ENCODE measurements around the gene RECQL5.

The RECQL5 gene

GRCh38 chr17:75664099-75664549 is 2.8 kb downstream of the RECQL5 start:
- no peak overlapping the region for H3K4me3 ChIP-seq (ENCODE audit: low read depth, low read length)
- no peak for TF ChIP-seq CTCF (IDR thresholded peaks at IDR 0.05; ENCODE audit: low read depth, low read length)

- no peak for TF ChIP-seq CTCF (IDR thresholded peaks at IDR 0.05; ENCODE audit: low read depth, low read length)
- H3K4me3 ChIP-seq (ENCODE audit: low read depth, low read length): no peak overlapping the region
Observed at GRCh38 chr17:75662511-75662910, 4.4 kb downstream of the RECQL5 start.

GRCh38 chr17:75661531-75661930 is 5.4 kb downstream of the RECQL5 start:
- TF ChIP-seq CTCF (IDR thresholded peaks at IDR 0.05; ENCODE audit: low read depth, low read length): no peak
- no peak overlapping the region for H3K4me3 ChIP-seq (ENCODE audit: low read depth, low read length)

- no peak for TF ChIP-seq CTCF (IDR thresholded peaks at IDR 0.05; ENCODE audit: low read depth, low read length)
- H3K4me3 ChIP-seq (ENCODE audit: low read depth, low read length): no peak overlapping the region
Observed at GRCh38 chr17:75658237-75658636, 8.7 kb downstream of the RECQL5 start.

- H3K4me3 ChIP-seq (ENCODE audit: low read depth, low read length): no peak overlapping the region
- TF ChIP-seq CTCF (IDR thresholded peaks at IDR 0.05; ENCODE audit: low read depth, low read length): no peak
Observed at GRCh38 chr17:75654176-75654575, 12.8 kb downstream of the RECQL5 start.

GRCh38 chr17:75652934-75653549 is 13.9 kb downstream of the RECQL5 start:
- no peak overlapping the region for H3K4me3 ChIP-seq (ENCODE audit: low read depth, low read length)
- peak; percentile 86 for TF ChIP-seq CTCF (IDR thresholded peaks at IDR 0.05; ENCODE audit: low read depth, low read length)

- TF ChIP-seq CTCF (IDR thresholded peaks at IDR 0.05; ENCODE audit: low read depth, low read length): no peak
- H3K4me3 ChIP-seq (ENCODE audit: low read depth, low read length): no peak overlapping the region
Observed at GRCh38 chr17:75652341-75652740, 14.6 kb downstream of the RECQL5 start.

All from WI38 (cell line).